ENCODE measurements around the gene DEGS2. TPM values are rescaled to one million over a fixed set of nuclear protein-coding genes. Genes with fewer than 3 reads are reported as not detected.

The DEGS2 gene
- total and polyA plus RNA-seq, 2 donors (not counting 1 experiment from before 2014, with no cell fraction given): 0.82 to 6.4 TPM

GRCh38 chr14:100155049-100155621, 4.3 kb downstream of the DEGS2 start:
- Mint-ChIP-seq H3K4me3 (no peak overlapping the region), H3K4me1 (peaks cover 31% of the 10 kb centered on the region), H3K9me3 (ENCODE audit: insufficient read depth) (peaks cover 5% of the 10 kb centered on the region), H3K27me3 (no peaks in the 10 kb centered on the region), H3K27ac (peak overlapping the region; percentile 53)
- Histone ChIP-seq H3K4me1 (ENCODE audit: control insufficient read depth in 2 of 2, insufficient read depth in 2 of 2, low read length in 2 of 2) (peaks cover 28 to 38% of the 10 kb centered on the region in 2 donors), H3K36me3 (replicated peaks in 1 of 2; ENCODE audit: control extremely low read depth in 1 of 2, control insufficient read depth in 1 of 2, extremely low read depth in 1 of 2, insufficient read depth in 2 of 2, low read length in 1 of 2) (no peaks in the 10 kb centered on the region), H3K9me3 (ENCODE audit: control extremely low read depth in 1 of 3, control insufficient read depth in 2 of 3, insufficient read depth in 1 of 3, low read length in 2 of 3) (peaks cover 0 to 22% (median 5%) of the 10 kb centered on the region in 3 donors), H3K4me3 (ENCODE audit: control extremely low read depth in 1 of 5, extremely low read depth in 1 of 5, insufficient read depth in 1 of 5, low read depth in 2 of 5, low read length in 4 of 5) (no peak overlapping the region), H3K27ac (ENCODE audit: low read length in 2 of 2) (no peak overlapping the region), H3K27me3 (replicated peaks in 1 of 4; ENCODE audit: control extremely low read depth in 1 of 4, control insufficient read depth in 3 of 4, insufficient read depth in 4 of 4, low read length in 3 of 4) (peaks cover 0 to 1% (median 0%) of the 10 kb centered on the region in 4 experiments), H2AFZ (ENCODE audit: insufficient read depth, low read depth, low read length, poor library complexity, severe bottlenecking) (no peak overlapping the region), H4K20me1 (ENCODE audit: control insufficient read depth, insufficient read depth, low read length, poor library complexity, severe bottlenecking) (no peaks in the 10 kb centered on the region), H3K9ac (ENCODE audit: low read length) (no peak overlapping the region), H3K4me2 (replicated peaks; ENCODE audit: low read depth, low read length, poor library complexity, severe bottlenecking) (no peak overlapping the region), H3K79me2 (ENCODE audit: control insufficient read depth, insufficient read depth, low read length) (peaks cover 2% of the 10 kb centered on the region)
- 84% methylated on average over 8 of the region's 8 CpGs for WGBS (ENCODE audit: insufficient coverage)
- ChIA-PET CTCF (interaction anchor here (0.6 to 1.9 kb wide), 6 partner anchors 37 to 1067 kb away, joined by 3 to 11 read pairs (median 3); no protein-coding TSS in a partner anchor), POLR2A (no interaction called here)
- DNase-seq (no peak), ATAC-seq (ENCODE audit: low read depth) (no peak)
- TF ChIP-seq CTCF (IDR thresholded peaks at IDR 0.05) (peak; percentile 65), EZH2 (IDR thresholded peaks at IDR 0.05; ENCODE audit: borderline replicate concordance, insufficient read depth, low read depth, low read length, poor library complexity, severe bottlenecking) (no peak)
- intact Hi-C loops (cut with micrococcal nuclease): loop anchor here (5.0 kb wide), 1 partner anchor 48 kb away; no protein-coding TSS in a partner anchor

- WGBS (ENCODE audit: insufficient coverage): 89% methylated on average over 4 of the region's 6 CpGs
- Histone ChIP-seq H3K4me3 (ENCODE audit: control extremely low read depth in 1 of 5, extremely low read depth in 1 of 5, insufficient read depth in 1 of 5, low read depth in 2 of 5, low read length in 4 of 5) (no peak overlapping the region), H2AFZ (ENCODE audit: insufficient read depth, low read depth, low read length, poor library complexity, severe bottlenecking) (no peak overlapping the region), H3K27me3 (replicated peaks in 1 of 4; ENCODE audit: control extremely low read depth in 1 of 4, control insufficient read depth in 3 of 4, insufficient read depth in 4 of 4, low read length in 3 of 4) (no peaks in the 10 kb centered on the region), H3K27ac (ENCODE audit: low read length in 2 of 2) (no peak overlapping the region), H3K9ac (ENCODE audit: low read length) (no peak overlapping the region), H3K36me3 (replicated peaks in 1 of 2; ENCODE audit: control extremely low read depth in 1 of 2, control insufficient read depth in 1 of 2, extremely low read depth in 1 of 2, insufficient read depth in 2 of 2, low read length in 1 of 2) (no peaks in the 10 kb centered on the region), H3K9me3 (ENCODE audit: control extremely low read depth in 1 of 3, control insufficient read depth in 2 of 3, insufficient read depth in 1 of 3, low read length in 2 of 3) (peaks cover 0 to 31% (median 5%) of the 10 kb centered on the region in 3 donors), H3K4me2 (replicated peaks; ENCODE audit: low read depth, low read length, poor library complexity, severe bottlenecking) (no peak overlapping the region), H3K79me2 (ENCODE audit: control insufficient read depth, insufficient read depth, low read length) (no peaks in the 10 kb centered on the region), H3K4me1 (ENCODE audit: control insufficient read depth in 2 of 2, insufficient read depth in 2 of 2, low read length in 2 of 2) (peaks cover 18 to 28% of the 10 kb centered on the region in 2 donors), H4K20me1 (ENCODE audit: control insufficient read depth, insufficient read depth, low read length, poor library complexity, severe bottlenecking) (no peaks in the 10 kb centered on the region)
- ATAC-seq (ENCODE audit: low read depth) (no peak), DNase-seq (no peak)
- intact Hi-C loops (cut with micrococcal nuclease): no loop called here
- POLR2A ChIA-PET: no interaction called here
- H3K27ac Mint-ChIP-seq: peak overlapping the region; percentile 20
- CTCF ChIA-PET: interaction anchor here (0.7 to 1.2 kb wide), 4 partner anchors 10 to 226 kb away, joined by 3 to 5 read pairs (median 4); no protein-coding TSS in a partner anchor
- H3K4me3 Mint-ChIP-seq: no peak overlapping the region
- no peak for TF ChIP-seq CTCF (IDR thresholded peaks at IDR 0.05)
- TF ChIP-seq EZH2 (IDR thresholded peaks at IDR 0.05; ENCODE audit: borderline replicate concordance, insufficient read depth, low read depth, low read length, poor library complexity, severe bottlenecking): no peak
- H3K4me1 Mint-ChIP-seq: peaks cover 26% of the 10 kb centered on the region
- H3K27me3 Mint-ChIP-seq: no peaks in the 10 kb centered on the region
- peaks cover 5% of the 10 kb centered on the region for H3K9me3 Mint-ChIP-seq (ENCODE audit: insufficient read depth)
Measured at GRCh38 chr14:100153560-100153959, 5.9 kb downstream of the DEGS2 start.

All from B cell (primary cell).